Stromal cell of bone marrow (primary cell): Measurements from ENCODE around the gene RNF157.
"Not testable (repeated sequence)": the region's sequence is repeated elsewhere in the genome, so short reads cannot be mapped to it uniquely, and the experiment has no call there.

Experiments
- DNase-seq: peaks from one replicate; pipeline ENCODE4 v3.0.0-alpha.2; 2012; ENCODE audit warnings: low read depth

The RNF157 gene

DNA sequence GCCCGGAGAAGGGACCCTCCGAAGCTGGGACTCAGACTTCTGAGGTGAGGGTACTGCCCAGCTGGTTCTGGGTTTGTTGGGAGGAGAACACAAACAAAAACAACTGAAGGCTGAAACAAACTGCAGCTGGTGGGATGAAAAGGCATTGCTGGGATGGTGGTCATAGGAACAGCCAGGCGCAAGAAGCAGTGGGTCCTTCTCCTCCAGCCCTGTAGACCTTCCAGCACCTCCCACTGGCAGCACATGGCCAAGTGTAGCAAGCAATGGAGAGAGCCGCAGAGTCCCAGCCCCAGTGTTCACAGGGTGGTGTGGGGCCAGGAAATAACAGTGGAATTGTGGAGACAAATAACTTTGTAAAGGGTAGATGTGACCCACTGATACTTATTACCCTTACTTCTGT is 50.6 kb downstream of the RNF157 start:
- DNase-seq: no peak

DNA sequence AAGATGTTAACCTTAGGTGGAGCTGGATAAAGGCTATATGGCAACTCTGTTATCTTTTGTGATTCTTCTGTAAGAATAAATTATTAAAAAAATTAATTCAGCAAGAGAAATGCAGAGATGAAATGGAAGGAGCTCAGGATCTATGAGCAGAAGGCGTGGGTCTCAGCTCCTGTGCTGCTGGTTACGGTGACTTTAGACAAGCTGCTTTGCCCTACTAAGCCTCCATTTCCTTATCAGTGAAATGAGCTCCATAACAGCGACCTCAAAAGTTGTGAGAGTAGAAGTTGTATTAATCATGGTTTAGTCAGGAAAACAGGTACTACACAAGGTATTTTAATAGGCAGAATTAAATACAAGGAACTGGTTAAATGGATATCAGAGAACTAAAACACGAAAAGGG is 51.0 kb downstream of the RNF157 start:
- DNase-seq: no peak

DNA sequence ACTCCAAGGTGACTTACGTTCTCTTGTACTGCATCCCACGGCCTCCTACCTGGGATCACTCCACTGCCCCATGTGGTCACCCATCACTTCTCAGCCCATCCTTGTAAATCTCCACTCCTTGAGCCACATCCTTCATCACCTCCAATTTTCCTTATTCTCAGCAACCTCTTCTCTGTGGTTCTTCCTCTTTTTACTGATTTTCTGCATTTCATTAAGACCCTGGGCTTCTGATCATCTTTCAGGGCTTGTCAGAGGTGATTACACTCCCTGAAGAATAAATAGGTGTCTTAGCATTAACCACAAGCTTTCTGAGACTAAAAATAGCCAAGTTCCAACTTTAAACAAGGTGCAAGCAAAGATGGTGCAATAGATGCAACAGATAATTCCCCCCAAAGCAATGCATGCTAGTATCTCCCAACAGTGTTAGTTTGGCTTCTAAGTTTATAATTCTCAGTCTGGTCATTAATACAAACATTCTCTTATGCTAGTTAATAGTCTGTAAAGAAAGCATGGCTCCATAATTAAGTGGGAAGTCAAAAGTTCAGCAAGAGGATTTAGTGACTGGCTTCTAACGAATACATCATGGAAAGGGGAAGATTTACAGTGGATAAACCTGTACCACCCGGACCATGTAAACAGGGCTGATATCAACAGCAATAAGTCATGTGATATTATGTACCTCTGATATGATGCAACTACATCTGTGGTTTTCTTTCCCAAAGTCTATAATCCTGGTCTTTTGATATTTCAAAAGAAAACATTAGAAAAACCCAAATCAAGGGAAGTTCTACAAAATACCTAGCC is 51.9 kb downstream of the RNF157 start:
- DNase-seq: no peak

DNA sequence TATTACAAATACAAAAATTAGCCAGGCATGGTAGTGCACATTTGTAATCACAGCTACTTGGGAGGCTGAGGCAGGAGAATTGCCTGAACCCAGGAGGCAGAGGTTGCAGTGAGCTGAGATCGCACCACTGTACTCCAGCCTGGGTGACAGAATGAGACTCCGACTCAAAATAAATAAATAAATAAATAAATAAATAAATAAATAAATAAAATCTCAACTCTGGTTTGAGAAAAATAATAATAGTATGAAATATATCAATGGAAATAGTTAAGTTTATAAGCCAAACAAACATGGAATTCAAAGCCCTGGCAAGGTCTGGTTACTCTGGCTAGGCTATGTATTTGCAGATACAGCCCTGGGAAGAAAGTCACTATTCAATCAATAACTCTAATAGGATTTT is 53.5 kb downstream of the RNF157 start:
- not testable (repeated sequence) for DNase-seq

DNA sequence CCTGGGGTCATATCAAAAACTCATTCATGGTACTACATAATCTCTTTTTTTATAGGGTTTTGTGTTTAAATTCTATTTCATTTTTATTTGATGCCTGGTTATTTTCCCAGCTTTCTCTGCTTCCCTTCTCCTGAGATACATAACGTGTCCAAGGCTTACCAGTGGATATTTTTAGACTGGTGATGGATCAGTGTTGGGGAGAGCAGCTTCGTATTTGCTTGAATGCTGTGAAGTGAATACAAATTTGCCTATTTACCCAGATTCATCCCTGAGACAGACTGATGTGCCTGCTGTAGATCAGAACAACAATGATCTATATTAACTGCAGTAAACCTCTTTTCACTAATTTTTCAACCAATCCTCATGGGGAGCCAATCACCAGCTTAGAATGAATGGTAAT is 56.0 kb downstream of the RNF157 start:
- DNase-seq: no peak

DNA sequence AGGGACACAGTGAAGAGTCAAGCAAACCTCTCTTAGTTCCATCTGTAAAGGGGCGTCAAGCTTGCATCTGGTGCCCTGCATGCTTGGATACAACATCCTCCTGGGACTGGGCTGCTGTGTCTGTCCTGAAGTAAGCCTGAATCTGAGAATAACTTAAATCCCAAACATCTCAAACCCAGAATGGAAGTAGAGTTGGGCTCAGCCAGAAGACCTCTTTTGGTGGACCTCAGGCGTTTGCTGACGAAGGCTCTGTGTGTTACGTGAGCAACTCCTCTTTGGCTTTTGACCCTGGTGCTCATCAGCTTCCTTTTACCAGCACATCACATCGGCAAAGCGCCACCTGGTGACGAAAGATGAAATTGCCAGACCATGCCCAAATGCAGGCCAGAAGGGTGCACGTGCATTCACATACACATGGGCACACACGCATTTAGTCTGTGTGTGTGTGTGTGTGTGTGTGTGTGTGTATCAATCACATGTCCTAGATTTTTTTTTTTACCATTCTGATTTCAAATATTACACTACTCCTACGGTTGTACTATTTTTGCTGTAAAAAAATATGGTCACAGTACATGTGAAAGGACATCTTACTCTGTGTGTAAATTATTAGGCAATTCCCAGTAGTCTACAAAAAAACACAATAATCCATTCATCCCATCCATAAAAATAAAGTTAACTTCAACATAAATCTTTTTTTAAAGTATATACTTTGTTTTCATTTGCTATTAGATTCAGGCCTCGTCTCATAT is 58.1 kb downstream of the RNF157 start:
- DNase-seq: peak; percentile 79

DNA sequence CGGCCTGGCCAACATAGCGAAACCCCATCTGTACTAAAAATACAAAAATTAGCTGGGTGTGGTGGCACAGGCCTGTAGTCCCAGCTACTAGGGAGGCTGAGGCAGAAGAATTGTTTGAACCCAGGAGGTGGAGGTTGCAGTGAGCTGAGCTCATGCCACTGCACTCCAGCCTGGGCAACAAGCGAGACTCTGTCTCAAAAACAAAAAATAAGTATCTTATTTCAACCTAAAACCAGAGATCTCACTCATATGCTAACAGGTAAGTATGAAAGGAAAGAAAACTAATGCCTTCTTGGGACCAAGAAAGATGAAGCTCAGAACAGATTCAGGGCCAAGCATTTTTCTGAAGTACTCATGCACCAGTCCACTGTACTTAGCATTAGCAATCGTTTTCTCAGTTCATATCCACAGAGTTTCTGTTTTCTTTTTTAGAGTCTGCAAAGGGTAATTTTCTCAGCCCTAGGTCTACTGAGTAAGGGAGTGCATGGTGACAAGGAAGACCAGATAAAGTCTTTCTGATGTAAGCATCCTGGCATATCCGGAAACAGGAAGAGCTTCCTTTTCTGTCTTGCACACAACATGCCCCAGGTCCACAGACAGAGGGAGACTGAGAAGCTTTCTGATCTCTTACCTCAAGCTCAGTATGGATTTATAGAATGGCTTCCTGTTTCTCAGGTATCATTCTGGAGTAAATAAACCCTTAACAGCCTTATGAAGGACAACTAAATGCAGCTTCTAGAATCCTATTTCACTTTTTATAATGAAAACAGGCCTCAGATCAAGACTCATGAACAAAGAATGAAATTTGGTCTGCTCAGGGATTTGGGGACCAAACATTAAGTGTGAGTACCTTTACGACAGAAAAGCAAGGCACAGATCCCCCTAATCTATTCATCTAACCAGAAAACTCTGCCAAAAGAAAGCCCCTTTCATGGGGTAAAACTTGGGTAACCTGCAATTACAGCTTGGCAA is 60.5 kb downstream of the RNF157 start:
- DNase-seq: no peak

DNA sequence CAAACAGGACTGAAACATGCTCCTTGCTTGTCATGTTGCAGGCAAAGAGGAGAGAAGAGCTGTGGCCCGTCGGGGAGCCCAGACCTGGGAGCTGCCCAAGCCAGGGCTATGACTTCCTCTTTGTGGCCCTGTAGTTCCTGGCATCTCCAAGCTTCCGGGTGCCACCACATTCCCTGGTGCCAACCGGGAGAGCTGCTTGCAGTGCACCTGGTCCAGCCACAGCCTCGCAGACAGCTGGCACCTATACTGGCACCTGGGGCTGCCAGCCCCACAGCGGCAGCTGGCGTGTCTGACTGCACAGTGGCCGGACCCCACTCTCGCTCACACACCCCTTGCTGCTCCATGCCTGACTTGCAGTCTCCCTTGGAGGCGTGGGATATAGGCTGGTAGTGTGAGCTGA is 62.2 kb downstream of the RNF157 start:
- DNase-seq: no peak

DNA sequence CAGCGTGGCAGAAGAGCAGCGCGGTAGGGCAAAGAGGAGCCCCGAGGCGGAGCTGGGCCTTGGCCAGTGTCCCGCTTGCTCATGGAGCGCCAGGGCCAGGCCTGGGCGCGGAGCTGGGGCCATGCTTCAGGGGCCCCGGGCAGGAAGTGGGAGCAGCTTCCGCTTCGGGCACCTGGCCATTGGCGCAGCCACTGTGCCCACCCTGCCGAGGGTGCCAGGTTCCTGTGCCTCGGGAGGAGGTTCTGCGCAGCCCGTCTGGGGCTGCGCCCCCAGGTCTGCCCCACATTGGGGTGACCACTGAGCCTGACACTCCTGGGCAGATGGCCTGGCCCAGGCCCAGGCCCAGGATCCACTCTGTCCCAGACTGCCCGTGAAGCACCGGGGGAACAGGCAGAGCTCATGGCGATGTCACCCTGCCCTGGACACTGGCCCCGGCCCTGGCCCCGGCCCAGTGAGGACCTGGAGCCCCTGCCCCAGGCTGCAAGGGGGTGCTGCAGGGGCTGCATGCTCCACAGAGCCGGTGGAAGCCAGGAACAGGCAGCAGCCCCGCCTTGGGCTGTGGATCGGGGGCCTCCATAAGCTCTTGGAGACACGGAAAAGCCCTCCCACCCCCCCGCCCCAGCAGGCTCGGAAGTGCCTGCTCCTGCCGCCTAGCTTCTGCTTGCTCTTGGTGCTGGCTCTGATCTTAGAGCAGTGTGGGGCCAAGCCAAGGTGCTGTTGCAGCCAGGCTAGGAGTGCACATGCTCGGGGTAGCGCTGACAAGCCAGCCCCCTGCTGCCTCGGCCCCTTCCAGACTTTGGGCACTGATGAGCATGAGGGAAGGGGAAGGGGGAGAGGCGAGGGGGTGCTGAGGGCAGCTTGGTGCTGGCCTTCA is 63.4 kb downstream of the RNF157 start:
- DNase-seq: no peak

DNA sequence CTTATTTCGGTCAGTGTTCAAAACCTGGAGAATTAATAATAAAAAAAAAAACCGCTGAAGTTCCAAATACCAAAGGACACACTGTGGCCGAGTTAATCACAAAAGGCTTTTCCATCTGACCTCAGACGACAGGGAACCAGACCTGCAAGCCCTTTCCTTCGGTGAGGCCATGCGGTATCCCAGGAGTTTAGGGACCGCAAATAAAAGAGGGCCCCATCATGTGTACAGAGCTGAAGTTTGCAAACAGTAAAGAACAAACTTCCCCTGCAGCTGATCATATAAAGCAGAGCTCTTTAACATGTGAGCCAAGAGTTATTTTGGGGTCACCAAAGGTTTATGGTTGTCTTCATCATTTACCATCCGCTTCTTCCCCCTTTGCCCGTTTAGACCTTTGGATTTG is 66.3 kb downstream of the RNF157 start:
- no peak for DNase-seq

DNA sequence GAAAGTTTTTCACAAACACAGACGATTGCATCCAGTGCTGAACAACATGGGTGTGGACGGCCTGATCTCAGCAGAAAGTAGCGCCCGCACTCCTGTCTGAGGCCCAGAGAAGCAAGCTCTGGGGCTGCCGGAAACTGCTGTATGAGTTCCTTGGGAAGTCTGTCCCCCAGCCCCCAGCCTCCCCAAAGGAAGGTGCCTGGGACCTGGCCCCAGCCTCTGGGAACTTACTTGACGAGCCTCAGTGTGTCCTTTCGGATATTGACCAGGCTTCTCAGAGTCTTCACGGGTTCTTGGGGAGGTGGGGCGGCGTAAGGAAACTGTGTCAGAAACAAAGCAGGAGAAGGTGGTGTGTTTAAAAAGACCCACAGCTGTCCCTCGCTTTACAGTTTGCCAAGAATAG is 66.8 kb downstream of the RNF157 start:
- DNase-seq: no peak

DNA sequence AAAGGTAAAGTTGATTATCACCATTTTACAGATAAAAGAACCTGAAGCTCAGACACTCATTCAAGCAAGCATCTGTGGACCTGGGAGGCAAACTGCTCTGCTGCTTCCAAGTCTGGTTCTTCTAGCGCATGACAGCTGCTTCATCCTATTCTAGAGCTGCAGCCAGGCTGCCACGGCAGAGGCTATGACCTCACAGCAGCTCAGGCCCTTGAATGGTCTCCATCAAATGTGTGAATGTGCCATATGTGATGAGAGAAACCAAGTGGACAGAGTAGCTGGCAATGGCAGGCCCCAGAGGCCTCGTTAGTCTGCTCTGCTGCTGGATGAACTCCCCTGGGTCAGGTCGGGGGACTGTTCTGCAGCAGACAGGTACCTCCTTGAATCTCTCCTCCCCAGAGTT is 68.6 kb downstream of the RNF157 start:
- DNase-seq: no peak

DNA sequence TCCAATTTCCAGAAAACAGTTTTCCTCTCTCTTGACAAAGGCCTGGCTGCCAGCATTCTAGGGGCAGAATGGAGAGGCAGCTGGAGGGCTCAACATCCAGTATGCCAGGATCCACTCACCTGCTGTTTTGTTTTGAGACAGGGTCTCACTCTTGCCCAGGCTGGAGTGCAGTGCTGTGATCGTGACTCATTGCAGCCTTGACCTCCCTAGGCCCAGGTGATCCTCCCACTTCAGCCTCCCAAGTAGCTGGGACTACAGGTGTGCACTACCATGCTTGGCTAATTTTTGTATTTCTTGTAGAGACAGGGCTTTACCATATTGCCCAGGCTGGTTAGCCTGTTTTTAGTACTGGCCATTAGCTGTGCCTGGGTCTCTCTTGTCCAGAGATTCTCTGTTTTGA is 70.2 kb downstream of the RNF157 start:
- no peak for DNase-seq

DNA sequence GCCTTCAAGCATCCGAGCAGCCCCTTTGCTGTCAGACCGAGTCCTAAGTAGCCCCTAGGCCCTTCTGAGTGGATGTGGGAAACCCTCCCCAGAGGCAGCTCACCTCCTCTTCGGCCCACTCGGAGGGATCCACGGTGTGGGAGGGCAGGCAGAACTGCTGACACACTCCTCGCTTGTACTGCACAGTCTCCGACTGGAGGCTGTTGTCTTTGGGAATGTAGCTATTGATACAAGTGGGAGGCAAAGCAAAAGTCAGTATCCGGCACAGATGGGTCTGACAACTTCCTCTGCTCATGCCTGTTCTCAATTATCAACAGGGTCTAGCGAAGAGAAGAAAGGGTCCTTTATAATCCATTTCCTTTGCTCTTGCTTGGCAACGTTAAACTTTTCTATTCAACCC is 73.4 kb downstream of the RNF157 start:
- DNase-seq: no peak

DNA sequence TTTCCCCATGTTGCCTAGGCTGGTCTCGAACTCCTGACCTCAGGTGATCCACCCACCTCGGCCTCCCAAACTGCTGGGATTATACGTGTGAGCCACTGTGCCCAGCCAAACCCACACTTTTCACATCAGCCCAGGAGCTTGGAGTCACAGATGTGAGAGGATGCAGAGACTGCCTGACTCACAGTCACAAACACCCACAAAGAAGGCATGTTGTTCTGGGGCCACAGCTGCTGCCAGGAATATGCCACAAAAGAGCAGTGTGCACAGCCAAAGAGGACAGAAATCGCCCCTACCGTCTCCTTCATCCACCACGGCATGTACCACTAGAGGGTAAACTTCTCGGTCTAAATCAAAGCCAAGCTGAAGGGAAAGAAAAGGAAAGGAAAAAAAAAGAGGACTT is 74.1 kb downstream of the RNF157 start:
- peak; percentile 32 for DNase-seq

DNA sequence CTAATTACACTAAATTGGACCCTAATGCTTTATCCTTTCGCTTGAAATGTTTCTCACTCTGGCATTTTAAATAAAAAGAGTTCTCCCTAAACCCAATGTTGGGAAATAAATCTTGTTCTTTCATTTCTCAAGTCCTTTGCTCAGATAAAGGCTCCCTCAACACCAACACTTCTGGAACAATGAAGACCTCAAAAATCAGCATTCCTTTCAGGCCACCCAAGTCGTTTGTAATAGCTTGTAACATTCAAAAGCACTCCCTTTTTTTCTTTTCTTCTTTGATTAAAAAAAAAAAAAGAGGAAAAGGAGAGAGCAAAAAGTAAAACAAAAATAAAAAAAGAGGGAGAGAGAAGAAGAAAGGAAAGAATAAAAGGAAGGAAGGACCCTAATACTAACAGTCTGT is 76.0 kb downstream of the RNF157 start:
- DNase-seq: no peak

DNA sequence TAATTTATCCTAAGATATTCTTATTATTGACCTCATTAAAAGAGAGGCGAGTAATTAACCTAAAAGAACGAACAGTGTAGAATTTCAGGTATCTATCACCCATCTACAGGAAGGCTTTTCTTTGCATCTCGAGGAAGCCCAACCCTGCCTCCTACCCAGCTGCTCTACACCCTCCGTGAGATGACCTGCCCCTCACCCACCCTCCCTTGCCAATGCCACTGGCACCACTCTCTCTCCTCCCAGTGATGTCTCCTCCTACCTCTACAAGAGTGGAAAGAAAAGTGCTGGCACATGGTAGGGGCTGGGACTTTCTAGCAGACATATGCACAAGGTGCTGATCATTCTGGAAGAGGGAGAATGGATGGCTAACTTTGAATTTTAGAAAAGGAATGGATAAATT is 76.4 kb downstream of the RNF157 start:
- no peak for DNase-seq

DNA sequence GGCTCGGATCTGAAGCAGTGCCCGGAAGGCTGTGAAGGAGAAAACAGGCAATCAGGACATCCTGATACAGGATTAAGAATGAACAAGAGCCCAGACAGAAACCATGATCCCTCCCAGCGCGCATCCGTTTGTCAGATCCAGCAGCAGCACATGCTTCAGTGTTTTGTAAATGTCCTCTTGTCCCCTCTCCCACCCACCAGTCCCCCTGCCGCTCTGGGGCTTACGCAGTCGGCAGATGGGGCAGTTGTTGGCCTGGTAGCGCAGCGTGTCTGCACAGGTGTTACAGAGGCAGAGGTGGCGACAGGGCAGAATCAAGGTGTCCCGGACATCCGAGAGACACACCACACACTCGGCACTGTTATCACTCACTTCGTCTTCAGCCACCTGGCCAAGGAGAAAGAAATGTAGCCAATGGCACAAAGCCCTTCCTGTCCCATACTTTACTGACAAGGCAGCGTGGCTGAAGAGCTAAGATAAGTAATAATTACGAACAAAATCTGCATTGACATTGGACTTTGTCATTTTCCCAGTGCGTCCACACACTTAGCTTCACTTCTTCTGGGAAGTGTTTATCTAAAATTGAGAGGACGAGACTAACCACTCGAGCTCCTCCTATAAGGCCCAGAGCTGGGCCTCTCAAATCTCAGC is 78.5 kb downstream of the RNF157 start:
- no peak for DNase-seq

DNA sequence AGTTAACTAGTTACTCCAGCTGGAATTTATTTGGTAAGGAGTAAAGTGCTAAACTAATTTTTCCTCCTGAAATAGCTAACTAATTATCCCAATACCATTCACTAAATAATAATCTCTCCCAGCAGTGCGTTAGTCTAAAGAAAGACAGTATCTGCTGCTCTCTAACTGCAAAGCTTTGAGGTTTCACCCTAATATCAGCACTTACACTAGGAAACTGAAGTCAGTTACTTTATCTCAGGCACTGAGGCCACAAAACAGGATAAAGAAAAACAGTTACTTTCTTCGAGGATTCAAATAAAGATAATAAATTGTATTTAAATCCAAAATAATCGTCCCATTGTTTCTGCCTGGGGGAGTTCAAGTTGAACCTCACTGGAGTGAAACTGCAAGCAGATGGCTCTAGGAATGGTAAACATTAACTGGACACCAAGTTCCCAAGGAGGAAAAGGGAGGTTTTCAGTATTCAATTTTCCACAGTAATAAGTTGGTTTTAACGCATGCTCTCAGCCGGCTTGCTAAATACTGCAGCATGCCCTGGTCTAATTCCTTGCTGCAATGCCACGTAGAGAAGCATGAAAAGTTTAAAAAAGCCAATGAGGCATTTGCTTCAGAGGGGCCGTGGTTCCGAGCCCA is 79.3 kb downstream of the RNF157 start:
- no peak for DNase-seq

DNA sequence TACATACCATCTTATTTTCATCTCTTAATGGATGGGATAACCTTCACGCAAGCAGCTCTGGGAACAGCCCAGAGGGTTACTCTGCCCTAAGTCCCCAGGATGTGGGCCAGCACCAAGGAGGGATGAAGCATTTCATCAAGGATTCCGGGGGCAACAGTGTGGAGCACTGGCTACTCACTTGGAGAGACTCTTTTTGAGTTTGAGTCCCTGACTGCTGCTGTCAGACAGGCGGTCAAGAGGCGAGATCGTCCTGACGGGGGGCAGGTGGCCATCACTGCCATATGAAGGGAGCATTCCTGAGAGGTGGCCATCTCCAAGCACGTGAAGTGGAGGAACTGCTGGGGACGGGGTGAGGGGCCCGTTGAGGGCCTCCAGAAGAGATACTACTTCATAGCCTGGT is 81.1 kb downstream of the RNF157 start:
- no peak for DNase-seq

DNA sequence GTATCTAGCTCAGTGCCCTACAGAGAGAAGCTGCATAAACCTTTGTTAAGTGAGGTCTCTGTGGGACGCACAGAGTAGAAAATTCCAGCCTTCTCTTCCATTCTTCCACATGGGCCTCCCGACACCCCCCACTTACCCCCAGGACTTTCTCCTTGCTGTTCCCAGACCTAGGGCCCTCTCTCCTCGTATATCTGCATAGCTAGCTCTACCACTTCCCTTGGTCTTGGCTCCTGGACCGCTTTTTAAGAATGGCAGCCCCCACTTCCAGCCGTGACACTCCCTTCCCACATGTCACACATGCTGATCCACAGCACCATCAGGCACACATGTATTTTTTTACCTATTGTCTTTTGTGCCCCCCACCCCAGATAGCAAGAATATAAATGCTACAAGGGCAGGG is 82.5 kb downstream of the RNF157 start:
- no peak for DNase-seq
